Measurements from ENCODE around the gene P2RX3. TPM values are rescaled to one million over a fixed set of nuclear protein-coding genes. Genes with fewer than 3 reads are reported as not detected.

P2RX3 gene
- total RNA-seq, 1 donor from 2014 or later = not detected

GRCh38 chr11:57363131-57364080 is 25.3 kb downstream of the P2RX3 start:
- peaks cover 28% of the 10 kb centered on the region for H3K4me1 Mint-ChIP-seq (ENCODE audit: low read depth)
- H3K27ac Mint-ChIP-seq = peak overlapping the region; percentile 33
- TF ChIP-seq CTCF (IDR thresholded peaks at IDR 0.05; ENCODE audit: unreplicated experiment) = no peak
- peaks cover 3% of the 10 kb centered on the region for H3K9me3 Mint-ChIP-seq (ENCODE audit: low read depth)
- no peaks in the 10 kb centered on the region for H3K36me3 Mint-ChIP-seq (ENCODE audit: insufficient read depth)
- no peak overlapping the region for H3K4me3 Mint-ChIP-seq (ENCODE audit: low read depth)
- DNase-seq (ENCODE audit: low spot score, unreplicated experiment) = no peak
- peaks cover 4% of the 10 kb centered on the region for H3K27me3 Mint-ChIP-seq

- Mint-ChIP-seq H3K27me3 (peaks cover 4% of the 10 kb centered on the region), H3K9me3 (ENCODE audit: low read depth) (peaks cover 3% of the 10 kb centered on the region), H3K27ac (peak overlapping the region; percentile 33), H3K4me3 (ENCODE audit: low read depth) (no peak overlapping the region), H3K36me3 (ENCODE audit: insufficient read depth) (no peaks in the 10 kb centered on the region), H3K4me1 (ENCODE audit: low read depth) (peaks cover 15% of the 10 kb centered on the region)
- no peak for TF ChIP-seq CTCF (IDR thresholded peaks at IDR 0.05; ENCODE audit: unreplicated experiment)
- DNase-seq (ENCODE audit: low spot score, unreplicated experiment) = no peak
Observed at GRCh38 chr11:57364851-57365660, 26.9 kb downstream of the P2RX3 start.

GRCh38 chr11:57368106-57368844 is 30.1 kb downstream of the P2RX3 start:
- Mint-ChIP-seq H3K27me3 (peaks cover 7% of the 10 kb centered on the region), H3K9me3 (ENCODE audit: low read depth) (no peaks in the 10 kb centered on the region), H3K4me3 (ENCODE audit: low read depth) (no peak overlapping the region), H3K36me3 (ENCODE audit: insufficient read depth) (no peaks in the 10 kb centered on the region), H3K27ac (no peak overlapping the region), H3K4me1 (ENCODE audit: low read depth) (peaks cover 7% of the 10 kb centered on the region)
- TF ChIP-seq CTCF (IDR thresholded peaks at IDR 0.05; ENCODE audit: unreplicated experiment) = no peak
- DNase-seq (ENCODE audit: low spot score, unreplicated experiment) = no peak

- Mint-ChIP-seq H3K9me3 (ENCODE audit: low read depth) (no peaks in the 10 kb centered on the region), H3K27ac (no peak overlapping the region), H3K4me1 (ENCODE audit: low read depth) (peaks cover 7% of the 10 kb centered on the region), H3K4me3 (ENCODE audit: low read depth) (no peak overlapping the region), H3K36me3 (ENCODE audit: insufficient read depth) (no peaks in the 10 kb centered on the region), H3K27me3 (peaks cover 7% of the 10 kb centered on the region)
- no peak for DNase-seq (ENCODE audit: low spot score, unreplicated experiment)
- TF ChIP-seq CTCF (IDR thresholded peaks at IDR 0.05; ENCODE audit: unreplicated experiment) = no peak
Observed at GRCh38 chr11:57368845-57369232, 30.7 kb downstream of the P2RX3 start.

- peaks cover 3% of the 10 kb centered on the region for H3K4me1 Mint-ChIP-seq (ENCODE audit: low read depth)
- no peaks in the 10 kb centered on the region for H3K36me3 Mint-ChIP-seq (ENCODE audit: insufficient read depth)
- no peak for TF ChIP-seq CTCF (IDR thresholded peaks at IDR 0.05; ENCODE audit: unreplicated experiment)
- DNase-seq (ENCODE audit: low spot score, unreplicated experiment) = no peak
- peaks cover 7% of the 10 kb centered on the region for H3K27me3 Mint-ChIP-seq
- no peaks in the 10 kb centered on the region for H3K9me3 Mint-ChIP-seq (ENCODE audit: low read depth)
- H3K27ac Mint-ChIP-seq = no peak overlapping the region
- H3K4me3 Mint-ChIP-seq (ENCODE audit: low read depth) = no peak overlapping the region
Observed at GRCh38 chr11:57370251-57370650, 32.1 kb downstream of the P2RX3 start.
